HG02973 (cell line): Measurements from ENCODE around the gene FAM53B.

Source experiments
- ATAC-seq: cut with Tn5 transposase; IDR thresholded peaks from one replicate; pipeline ENCODE4 v1.9.1; 2021; ENCODE audit warnings: moderate library complexity; ENCODE audit not compliant: unreplicated experiment

Gene FAM53B

GRCh38 chr10:124637091-124637700 lies 107.0 kb downstream of the FAM53B start:
- ATAC-seq: no peak

- no peak for ATAC-seq
Observed at GRCh38 chr10:124636271-124636995, 107.7 kb downstream of the FAM53B start.

GRCh38 chr10:124632566-124632965 lies 111.6 kb downstream of the FAM53B start:
- ATAC-seq: no peak

GRCh38 chr10:124632064-124632531 lies 112.1 kb downstream of the FAM53B start:
- ATAC-seq: no peak

- ATAC-seq: no peak
Observed at GRCh38 chr10:124630551-124630950, 113.6 kb downstream of the FAM53B start.

- no peak for ATAC-seq
Observed at GRCh38 chr10:124629842-124630241, 114.3 kb downstream of the FAM53B start.

DNA sequence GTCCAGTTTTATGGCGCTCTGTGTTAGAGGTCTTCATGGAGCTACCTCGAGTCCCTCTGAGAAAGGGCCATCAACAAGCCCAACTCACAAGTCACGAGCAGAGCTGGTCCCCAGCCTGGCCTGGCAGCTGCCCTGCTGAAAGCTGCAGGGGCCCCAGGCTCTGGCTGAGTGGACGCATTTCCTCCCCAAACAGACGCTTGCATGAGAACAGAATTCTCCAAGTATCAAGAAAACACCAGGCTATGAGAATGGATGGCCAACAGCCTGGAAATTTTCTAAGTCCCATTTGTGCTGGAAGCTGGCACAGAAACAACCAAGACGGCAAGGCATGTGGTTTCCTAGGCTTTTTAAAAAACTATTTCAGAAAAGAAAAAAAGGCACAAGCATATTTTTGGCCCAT lies 114.8 kb downstream of the FAM53B start:
- no peak for ATAC-seq

DNA sequence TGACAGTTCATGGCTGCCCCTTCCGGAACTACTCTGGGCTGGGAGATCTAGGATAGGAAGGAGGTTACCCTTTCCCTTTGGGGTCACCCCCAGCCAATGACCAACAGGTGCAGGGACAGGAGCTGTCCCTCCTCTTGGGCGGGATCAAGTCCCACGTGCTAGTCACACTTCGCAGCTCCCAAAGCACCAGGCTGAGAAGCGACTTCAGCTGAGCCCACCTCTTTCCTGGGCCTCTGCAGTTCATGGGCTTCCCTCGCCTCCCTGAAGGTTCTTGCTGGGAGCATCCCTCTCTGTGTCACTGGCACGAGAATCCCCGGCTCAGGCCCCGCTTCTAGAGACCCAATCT lies 115.5 kb downstream of the FAM53B start:
- ATAC-seq: no peak

GRCh38 chr10:124627866-124628675 lies 116.1 kb downstream of the FAM53B start:
- no peak for ATAC-seq

- ATAC-seq: peak; percentile 68
Observed at GRCh38 chr10:124626759-124627380, 117.3 kb downstream of the FAM53B start.

DNA sequence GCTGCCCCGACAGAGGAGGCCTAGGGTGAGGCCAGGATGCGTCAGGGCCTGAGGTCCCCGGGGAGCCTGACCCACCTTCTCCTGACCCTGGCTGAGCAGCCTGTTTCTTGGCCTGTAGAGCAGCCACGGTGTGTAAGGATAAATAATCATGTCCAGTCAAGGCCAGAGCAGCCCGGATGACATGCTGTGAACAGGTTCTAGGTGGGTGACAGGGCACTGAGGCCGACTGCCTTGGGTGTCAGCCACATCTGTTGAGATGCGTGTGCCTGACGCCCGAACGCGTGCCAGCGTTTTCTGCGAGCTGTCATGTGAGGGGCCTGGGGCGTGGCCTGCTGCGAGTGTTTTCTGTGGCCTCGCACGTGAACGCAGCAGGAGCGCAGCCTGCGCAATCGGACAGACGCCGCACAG lies 118.3 kb downstream of the FAM53B start:
- ATAC-seq: no peak

DNA sequence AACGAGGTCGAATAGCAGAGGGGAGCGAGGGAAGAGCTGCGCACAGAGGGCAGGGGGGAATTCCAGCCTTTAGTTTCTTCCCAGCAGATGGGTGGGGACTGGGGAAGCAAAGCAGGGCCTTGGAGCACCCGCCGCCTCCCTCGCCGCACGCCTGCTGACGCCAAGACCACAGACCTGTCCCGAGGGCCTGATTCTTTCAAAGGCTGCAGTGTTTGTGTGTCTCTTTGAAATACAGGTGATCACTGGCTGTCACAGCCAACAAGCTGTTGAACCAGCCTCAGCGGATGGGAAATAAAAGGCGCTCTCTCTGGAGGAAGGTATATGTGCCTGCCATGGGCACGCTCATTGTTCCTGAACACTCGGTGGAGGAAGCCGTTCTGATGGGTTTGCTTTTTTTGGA lies 119.3 kb downstream of the FAM53B start:
- no peak for ATAC-seq

DNA sequence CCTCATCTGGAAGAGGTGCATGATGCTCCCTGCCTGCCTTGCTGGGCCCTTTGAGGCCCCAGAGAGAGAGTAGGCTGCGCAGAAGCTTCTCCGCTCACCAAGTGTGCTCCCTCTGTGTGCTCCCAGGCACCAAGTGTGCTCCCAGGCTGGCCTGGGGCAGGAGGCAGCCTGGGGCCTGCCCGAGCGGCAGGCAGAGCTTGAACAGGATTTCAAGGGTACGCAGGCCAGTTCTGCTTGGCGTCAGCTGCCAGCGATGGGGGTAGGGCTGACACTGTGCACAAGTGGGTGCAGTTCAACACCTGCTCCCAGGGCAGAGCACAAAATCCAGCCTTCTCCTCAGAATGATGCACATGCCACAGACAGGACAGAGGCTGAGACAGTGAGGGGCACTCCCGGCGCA lies 119.7 kb downstream of the FAM53B start:
- no peak for ATAC-seq

DNA sequence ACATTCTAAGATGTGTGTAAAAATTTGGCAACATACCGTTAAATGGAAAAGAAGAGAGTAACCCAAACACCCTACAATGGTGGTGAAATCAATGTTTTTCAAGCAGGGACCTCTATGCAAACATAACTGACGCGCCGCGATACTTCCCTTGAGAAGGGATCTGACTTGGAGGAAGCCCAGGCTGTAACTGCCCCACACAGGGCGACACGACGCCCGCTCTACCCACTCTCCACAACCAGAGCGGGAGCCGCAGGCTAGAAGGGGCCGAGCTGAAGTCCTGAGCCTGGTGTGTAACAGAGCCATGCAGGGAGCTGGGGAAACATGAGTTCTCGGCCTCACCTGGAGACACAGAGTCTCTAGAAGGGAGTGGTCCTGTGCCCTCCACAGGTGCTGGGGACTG lies 120.2 kb downstream of the FAM53B start:
- no peak for ATAC-seq

DNA sequence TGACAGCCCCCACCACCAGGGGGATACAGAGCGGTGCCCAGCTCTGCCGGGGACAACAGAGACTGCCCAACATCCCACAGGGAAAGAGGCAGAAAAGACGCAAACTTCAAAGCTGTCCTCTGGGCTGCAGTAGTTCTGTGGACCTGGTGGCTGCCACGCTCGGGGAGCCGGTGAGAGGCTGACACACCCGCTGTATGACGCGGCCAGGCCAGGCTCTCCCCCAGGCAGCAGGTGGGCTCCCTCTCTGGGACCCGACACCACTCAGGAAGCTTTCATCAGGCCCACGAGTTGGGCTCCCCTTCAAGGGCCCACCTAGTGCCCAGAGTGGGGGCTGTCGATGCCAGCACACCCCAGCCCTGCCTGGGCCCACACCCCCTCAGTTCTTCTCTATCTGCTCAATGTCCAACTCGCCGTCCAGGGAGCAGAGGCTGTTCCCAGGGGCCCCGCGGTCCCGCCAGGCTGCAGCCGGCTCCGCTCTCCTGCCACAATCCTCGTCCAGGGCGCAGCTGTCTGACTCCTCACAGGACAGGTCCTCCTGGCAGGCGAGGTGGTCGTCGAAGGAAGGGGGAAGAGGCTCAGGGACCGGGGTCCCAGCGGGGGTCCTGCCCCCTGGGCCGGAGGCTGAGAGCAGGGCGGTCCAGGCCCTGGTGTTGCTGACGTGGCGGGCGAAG lies 121.2 kb downstream of the FAM53B start:
- no peak for ATAC-seq

DNA sequence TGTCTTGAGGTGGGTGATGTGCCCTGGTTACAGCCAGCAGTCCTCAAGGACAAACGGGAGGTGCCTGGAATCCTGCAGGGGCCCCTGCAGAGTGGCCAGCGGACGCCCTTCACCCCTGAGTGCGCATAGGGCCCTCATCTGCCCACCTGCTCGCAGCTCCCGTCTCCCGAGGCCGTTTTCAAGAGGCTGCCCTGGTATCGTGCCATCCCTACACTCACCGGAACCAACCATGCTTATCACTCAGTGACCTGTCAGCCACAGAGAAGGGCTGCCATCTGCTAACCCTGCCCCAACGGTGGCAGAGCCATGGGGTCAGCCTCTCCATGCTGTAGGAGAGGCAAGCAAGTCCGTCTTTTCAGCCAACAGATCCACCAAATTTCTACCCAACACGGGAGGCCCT lies 122.0 kb downstream of the FAM53B start:
- no peak for ATAC-seq

GRCh38 chr10:124621637-124622036 lies 122.5 kb downstream of the FAM53B start:
- no peak for ATAC-seq

- ATAC-seq: peak; percentile 41
Observed at GRCh38 chr10:124619802-124620490, 124.2 kb downstream of the FAM53B start.

DNA sequence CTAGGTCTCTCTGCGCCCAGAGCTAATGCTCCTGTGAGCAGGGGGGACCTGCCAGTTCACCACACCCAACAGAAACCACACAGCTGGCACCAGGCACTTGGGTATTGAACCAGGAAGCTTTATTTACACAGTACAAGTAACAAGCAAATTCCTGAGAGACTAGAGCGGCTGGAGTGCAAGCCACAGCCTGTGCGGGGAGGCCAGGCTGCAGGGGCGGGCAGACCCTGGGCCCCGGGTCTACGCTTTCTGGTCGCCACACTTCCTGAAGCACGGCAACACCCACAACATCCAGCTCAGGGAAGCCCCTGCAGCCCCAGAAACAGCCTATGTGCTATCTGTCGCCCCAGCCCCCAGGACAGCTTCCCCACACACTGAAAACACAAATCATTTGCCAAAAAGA lies 125.0 kb downstream of the FAM53B start:
- no peak for ATAC-seq

- ATAC-seq: no peak
Observed at GRCh38 chr10:124618470-124619073, 125.6 kb downstream of the FAM53B start.
